Embryonic facial prominence (tissue), 1 donor: Measurements from ENCODE around the gene NUPR1.
"Not testable (repeated sequence)": the region's sequence is repeated elsewhere in the genome, so short reads cannot be mapped to it uniquely, and the experiment has no call there.

Experiments
- DNase-seq: peaks from one replicate; pipeline ENCODE4 v3.0.0-alpha.2; 2016; ENCODE audit errors: extremely low spot score

Gene NUPR1

GRCh38 chr16:28527100-28527785, 11.5 kb downstream of the NUPR1 start:
- DNase-seq, result not testable (repeated sequence)

- no peak for DNase-seq
Measured at GRCh38 chr16:28526201-28527099, 12.3 kb downstream of the NUPR1 start.

GRCh38 chr16:28524681-28525171, 14.0 kb downstream of the NUPR1 start:
- DNase-seq, result no peak

- no peak for DNase-seq
Measured at GRCh38 chr16:28522792-28523191, 16.0 kb downstream of the NUPR1 start.

- no peak for DNase-seq
Measured at GRCh38 chr16:28521436-28521835, 17.3 kb downstream of the NUPR1 start.

- DNase-seq, result no peak
Measured at GRCh38 chr16:28520672-28521071, 18.1 kb downstream of the NUPR1 start.

GRCh38 chr16:28514246-28514645, 24.5 kb downstream of the NUPR1 start:
- DNase-seq, result no peak

- no peak for DNase-seq
Measured at GRCh38 chr16:28513484-28514181, 25.1 kb downstream of the NUPR1 start.

- DNase-seq, result no peak
Measured at GRCh38 chr16:28511801-28512789, 26.7 kb downstream of the NUPR1 start.

GRCh38 chr16:28511031-28511430, 27.7 kb downstream of the NUPR1 start:
- no peak for DNase-seq

GRCh38 chr16:28505489-28506137, 33.2 kb downstream of the NUPR1 start:
- DNase-seq, result no peak

GRCh38 chr16:28504707-28505404, 33.9 kb downstream of the NUPR1 start:
- DNase-seq, result no peak

- DNase-seq, result no peak
Measured at GRCh38 chr16:28503470-28504259, 35.1 kb downstream of the NUPR1 start.

GRCh38 chr16:28502290-28502689, 36.5 kb downstream of the NUPR1 start:
- DNase-seq, result no peak

- no peak for DNase-seq
Measured at GRCh38 chr16:28501258-28502232, 37.2 kb downstream of the NUPR1 start.

- DNase-seq, result not testable (repeated sequence)
Measured at GRCh38 chr16:28500476-28501180, 38.1 kb downstream of the NUPR1 start.

- no peak for DNase-seq
Measured at GRCh38 chr16:28499854-28500253, 38.9 kb downstream of the NUPR1 start.
